ENCODE measurements around the gene B9D1. TPM values are rescaled to one million over a fixed set of nuclear protein-coding genes. Genes with fewer than 3 reads are reported as not detected.

Gene B9D1
- total RNA-seq, 1 donor from 2014 or later: 26.2 TPM

GRCh38 chr17:19319771-19320505, 42.6 kb downstream of the B9D1 start:
- peaks cover 14% of the 10 kb centered on the region for H3K4me1 Mint-ChIP-seq
- H3K4me3 Mint-ChIP-seq: no peak overlapping the region
- H3K9me3 Mint-ChIP-seq: peaks cover under 1% of the 10 kb centered on the region
- no peak for DNase-seq (ENCODE audit: low spot score in 2 of 2, unreplicated experiment in 2 of 2)
- no peak for TF ChIP-seq CTCF (IDR thresholded peaks at IDR 0.05; ENCODE audit: unreplicated experiment)
- H3K36me3 Mint-ChIP-seq: peaks cover 21% of the 10 kb centered on the region
- H3K27ac Mint-ChIP-seq: no peak overlapping the region
- no peaks in the 10 kb centered on the region for H3K27me3 Mint-ChIP-seq (ENCODE audit: low read depth)

GRCh38 chr17:19318611-19319010, 43.9 kb downstream of the B9D1 start:
- H3K9me3 Mint-ChIP-seq: no peaks in the 10 kb centered on the region
- TF ChIP-seq CTCF (IDR thresholded peaks at IDR 0.05; ENCODE audit: unreplicated experiment): no peak
- DNase-seq (ENCODE audit: low spot score in 2 of 2, unreplicated experiment in 2 of 2): no peak
- peaks cover 15% of the 10 kb centered on the region for H3K36me3 Mint-ChIP-seq
- no peak overlapping the region for H3K4me3 Mint-ChIP-seq
- peaks cover 14% of the 10 kb centered on the region for H3K4me1 Mint-ChIP-seq
- no peak overlapping the region for H3K27ac Mint-ChIP-seq
- H3K27me3 Mint-ChIP-seq (ENCODE audit: low read depth): no peaks in the 10 kb centered on the region

GRCh38 chr17:19317359-19318095, 45.0 kb downstream of the B9D1 start:
- Mint-ChIP-seq H3K4me3 (peak overlapping the region; percentile 6), H3K27ac (peak overlapping the region; percentile 92), H3K36me3 (peaks cover 12% of the 10 kb centered on the region), H3K4me1 (peaks cover 14% of the 10 kb centered on the region), H3K27me3 (ENCODE audit: low read depth) (no peaks in the 10 kb centered on the region), H3K9me3 (no peaks in the 10 kb centered on the region)
- peak in 1 of 2 experiments; percentile 57 for DNase-seq (ENCODE audit: low spot score in 2 of 2, unreplicated experiment in 2 of 2)
- no peak for TF ChIP-seq CTCF (IDR thresholded peaks at IDR 0.05; ENCODE audit: unreplicated experiment)

- H3K4me3 Mint-ChIP-seq: no peak overlapping the region
These were observed 45.7 kb downstream of the B9D1 start for GRCh38 chr17:19316761-19317358.

GRCh38 chr17:19315104-19315503, 47.4 kb downstream of the B9D1 start:
- DNase-seq (ENCODE audit: low spot score in 2 of 2, unreplicated experiment in 2 of 2): no peak
- no peaks in the 10 kb centered on the region for H3K9me3 Mint-ChIP-seq
- H3K36me3 Mint-ChIP-seq: peaks cover 10% of the 10 kb centered on the region
- TF ChIP-seq CTCF (IDR thresholded peaks at IDR 0.05; ENCODE audit: unreplicated experiment): no peak
- no peak overlapping the region for H3K27ac Mint-ChIP-seq
- H3K4me1 Mint-ChIP-seq: peaks cover 14% of the 10 kb centered on the region
- no peaks in the 10 kb centered on the region for H3K27me3 Mint-ChIP-seq (ENCODE audit: low read depth)
- H3K4me3 Mint-ChIP-seq: no peak overlapping the region

More at GRCh38 chr17:19316761-19317358, 45.7 kb downstream of the B9D1 start:
- Mint-ChIP-seq H3K27me3 (ENCODE audit: low read depth) (no peaks in the 10 kb centered on the region), H3K36me3 (peaks cover 11% of the 10 kb centered on the region), H3K4me1 (peaks cover 14% of the 10 kb centered on the region), H3K27ac (peak overlapping the region; percentile 92), H3K9me3 (no peaks in the 10 kb centered on the region)
- no peak for DNase-seq (ENCODE audit: low spot score in 2 of 2, unreplicated experiment in 2 of 2)
- TF ChIP-seq CTCF (IDR thresholded peaks at IDR 0.05; ENCODE audit: unreplicated experiment): no peak
